Transverse colon (tissue), 4 donors: ENCODE results near the gene CCRL2. TPM values are rescaled to one million over a fixed set of nuclear protein-coding genes. Genes with fewer than 3 reads are reported as not detected.
A peak's percentile ranks its signal among the peaks of the same experiment; 100 is the strongest.

ENCODE experiments used
- DNase-seq: peaks from one replicate; pipeline ENCODE4 v3.0.0-alpha.2; 2019
- H3K27ac ChIP-seq, 4 donors: fragments of 200-600 bp; sonication (generic); 2 replicates each; pipeline ENCODE4 v1.5.1; 2016 to 2018; ENCODE audit warnings: inconsistent platforms in 4 of 4
- H3K27me3 ChIP-seq: fragments of 200-600 bp; sonication (generic); 2 replicates; pipeline ENCODE4 v1.5.1; 2017; ENCODE audit warnings: inconsistent platforms
- H3K36me3 ChIP-seq, 4 donors: fragments of 200-600 bp; sonication (generic); 2 replicates each; pipeline ENCODE4 v1.5.1; 2017 to 2019; ENCODE audit warnings: inconsistent platforms in 4 of 4
- H3K4me1 ChIP-seq, 4 donors: fragments of 200-600 bp; sonication (generic); 2 replicates each; pipeline ENCODE4 v1.5.1; 2017 to 2020; ENCODE audit warnings: inconsistent platforms in 4 of 4
- H3K4me3 ChIP-seq, 4 donors: fragments of 200-600 bp; sonication (generic); 1 replicate in 1 of 4; 2 replicates in 3 of 4; pipeline versions ENCODE4 v1.5.1 to v1.6.1; 2017 to 2019; ENCODE audit warnings: inconsistent platforms in 4 of 4
- H3K9me3 ChIP-seq, 2 donors: fragments of 200-600 bp; sonication (generic); 2 replicates each; pipeline ENCODE4 v1.5.1; 2017 to 2019; ENCODE audit warnings: inconsistent platforms in 2 of 2
- CTCF ChIP-seq, 5 experiments: fragments of 200-600 bp in 3 of 5; fragments of 450-650 bp in 2 of 5; sonication (generic) in 3 of 5; IDR thresholded peaks; 1 replicate in 2 of 5; 2 replicates in 3 of 5; pipeline ENCODE4 v1.5.1; 2016 to 2017; ENCODE audit warnings: antibody characterized with exemption in 5 of 5, inconsistent platforms in 3 of 5, mild to moderate bottlenecking in 2 of 5, moderate library complexity in 1 of 5
- EP300 ChIP-seq: sonication (generic); formaldehyde crosslinking; IDR thresholded peaks from one replicate; pipeline ENCODE4 v1.6.1; 2017; ENCODE audit warnings: antibody characterized with exemption, low read depth
- POLR2A ChIP-seq: fragments of 450-650 bp; IDR thresholded peaks from one replicate; pipeline ENCODE4 v1.6.1; 2016; ENCODE audit warnings: antibody characterized with exemption, mild to moderate bottlenecking, moderate library complexity
- POLR2AphosphoS5 ChIP-seq, 3 donors: sonication (generic); formaldehyde crosslinking; IDR thresholded peaks; one replicate each; pipeline ENCODE4 v1.6.1; 2016; ENCODE audit warnings: antibody characterized with exemption in 3 of 3
- WGBS, 2 donors: methylation state at CpG; one replicate each; pipeline ENCODE4 v1.1.5; 2018; ENCODE audit warnings: low coverage in 1 of 2; 5-methylcytosine and 5-hydroxymethylcytosine counted together
- in situ Hi-C, 4 donors: fragments of 200-750 bp; cut with MboI; loops; one replicate each; pipeline versions ENCODE4 v1.15.0 to v1.15.1; 2017; ENCODE audit warnings: low sequenced_read_pairs in 3 of 4, low pct_ligation_motif_present in 1 of 4, low pct_unique_long_range_greater_than_20kb in 1 of 4
- intact Hi-C: fragments of 100-400 bp; cut with DNase I; formaldehyde crosslinking; loops from one replicate; pipeline ENCODE4 v1.15.1; 2023; ENCODE audit warnings: low total_unique reads
- total RNA-seq, 4 donors: library from RNA; depleted of rRNA; stranded (reverse); fragments of >200 nt; gene quantifications; one replicate each; pipeline ENCODE4 v1.1.0, GENCODE V29; 2016

The CCRL2 gene
- total RNA-seq, 4 donors from 2014 or later, result 2.6 to 13.9 (median 9.8) TPM

GRCh38 chr3:46375814-46376213 is 31.2 kb upstream of the CCRL2 start:
- TF ChIP-seq POLR2AphosphoS5 (IDR thresholded peaks at IDR 0.05), result no peak
- no peak for TF ChIP-seq EP300
- no peak for TF ChIP-seq CTCF (IDR thresholded peaks at IDR 0.05)
- no peak for TF ChIP-seq POLR2A
- Histone ChIP-seq H3K4me1 (peaks cover 0 to 6% (median 2%) of the 10 kb centered on the region in 4 donors), H3K27me3 (no peaks in the 10 kb centered on the region), H3K36me3 (no peaks in the 10 kb centered on the region), H3K4me3 (no peak overlapping the region), H3K9me3 (no peaks in the 10 kb centered on the region), H3K27ac (no peak overlapping the region)
- WGBS, 2 donors, result 51% methylated on average over 2 of the region's 2 CpGs; no CpG with 5 or more reads in 1 of the 2 donors
- DNase-seq, result no peak
- in situ Hi-C loops (loop anchor here in 2 of 4 donors (10.0 to 25.0 kb wide), 2 partner anchors 291 to 439 kb away; partner anchors contain the start of gene CXCR6 (in 1 of the 2)), intact Hi-C loops (no loop called here)

- in situ Hi-C loops, result loop anchor here in 2 of 4 donors (10.0 to 25.0 kb wide), 2 partner anchors 294 to 441 kb away; partner anchors contain the start of gene CXCR6 (in 1 of the 2)
- intact Hi-C loops, result no loop called here
- 53 to 100% methylated on average over 1 to 8 of the region's 8 CpGs for WGBS, 2 donors
Observed at GRCh38 chr3:46378426-46378942, 28.6 kb upstream of the CCRL2 start.

GRCh38 chr3:46380471-46381221 is 26.4 kb upstream of the CCRL2 start:
- H3K4me1 ChIP-seq, result peaks cover 0 to 34% (median 13%) of the 10 kb centered on the region in 4 donors
- no peak overlapping the region for H3K4me3 ChIP-seq
- in situ Hi-C loops, result loop anchor here in 1 of 4 donors (25.0 kb wide), 1 partner anchor 443 kb away; the partner anchor contains the start of gene CXCR6

More at GRCh38 chr3:46378426-46378942, 28.6 kb upstream of the CCRL2 start:
- Histone ChIP-seq H3K4me3 (no peak overlapping the region), H3K9me3 (no peaks in the 10 kb centered on the region), H3K27ac (no peak overlapping the region), H3K36me3 (no peaks in the 10 kb centered on the region), H3K27me3 (no peaks in the 10 kb centered on the region), H3K4me1 (peaks cover 0 to 22% (median 8%) of the 10 kb centered on the region in 4 donors)
- peak; percentile 76 for DNase-seq
- TF ChIP-seq EP300, result no peak
- TF ChIP-seq CTCF (IDR thresholded peaks at IDR 0.05), result peak; percentile 46 to 61 (median 58)
- TF ChIP-seq POLR2A, result no peak
- TF ChIP-seq POLR2AphosphoS5 (IDR thresholded peaks at IDR 0.05), result no peak

More at GRCh38 chr3:46380471-46381221, 26.4 kb upstream of the CCRL2 start:
- Histone ChIP-seq H3K36me3 (no peaks in the 10 kb centered on the region), H3K27ac (no peak overlapping the region), H3K27me3 (no peaks in the 10 kb centered on the region), H3K9me3 (no peaks in the 10 kb centered on the region)
- TF ChIP-seq POLR2AphosphoS5 (IDR thresholded peaks at IDR 0.05) (no peak), CTCF (IDR thresholded peaks at IDR 0.05) (no peak), POLR2A (no peak), EP300 (no peak)
- intact Hi-C loops, result no loop called here
- 50 to 75% methylated on average over 2 to 8 of the region's 8 CpGs for WGBS, 2 donors
- no peak for DNase-seq
